Endometrial microvascular endothelial cells (primary cell): ENCODE measurements around the gene NTNG1. TPM values are rescaled to one million over a fixed set of nuclear protein-coding genes. Genes with fewer than 3 reads are reported as not detected.

Source experiments
- in situ Hi-C: cut with HindIII; loops from 2 replicates; pipeline ENCODE4 v1.10.0; 2017; ENCODE audit warnings: low sequenced_read_pairs, low pct_unique_long_range_greater_than_20kb; ENCODE audit errors: inconsistent ontology term
- total RNA-seq: library from RNA; depleted of rRNA; stranded (reverse); fragments of >200 nt; gene quantifications from one replicate; pipeline ENCODE4 v1.2.3, GENCODE V29; 2015; ENCODE audit errors: inconsistent ontology term

The NTNG1 gene
- total RNA-seq, 1 donor from 2014 or later = not detected

DNA sequence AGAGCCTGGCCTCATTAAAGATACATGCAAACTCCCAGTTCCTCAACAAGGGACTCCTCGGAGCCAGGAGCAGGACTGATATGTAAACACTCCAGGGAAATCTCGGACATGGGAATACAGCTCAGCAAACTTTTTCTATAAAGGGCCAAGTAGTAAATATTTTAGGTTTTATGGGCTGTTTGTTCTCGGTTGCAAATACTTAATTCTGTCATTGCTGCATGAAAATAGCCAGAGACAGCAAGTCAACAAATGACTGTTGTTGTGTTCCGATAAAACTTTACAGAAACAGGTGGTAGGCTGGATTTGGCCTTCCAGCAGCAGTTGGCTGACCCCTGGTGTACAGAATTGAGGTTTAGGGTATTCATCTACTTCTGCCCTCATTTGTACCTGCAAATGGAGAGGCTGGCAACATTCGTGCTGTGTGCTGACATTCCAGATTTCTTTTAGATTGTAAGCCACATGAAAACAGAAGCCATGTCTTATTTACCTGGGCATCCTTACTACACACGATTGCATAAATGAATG lies 360.3 kb downstream of the NTNG1 start:
- in situ Hi-C loops = no loop called here

DNA sequence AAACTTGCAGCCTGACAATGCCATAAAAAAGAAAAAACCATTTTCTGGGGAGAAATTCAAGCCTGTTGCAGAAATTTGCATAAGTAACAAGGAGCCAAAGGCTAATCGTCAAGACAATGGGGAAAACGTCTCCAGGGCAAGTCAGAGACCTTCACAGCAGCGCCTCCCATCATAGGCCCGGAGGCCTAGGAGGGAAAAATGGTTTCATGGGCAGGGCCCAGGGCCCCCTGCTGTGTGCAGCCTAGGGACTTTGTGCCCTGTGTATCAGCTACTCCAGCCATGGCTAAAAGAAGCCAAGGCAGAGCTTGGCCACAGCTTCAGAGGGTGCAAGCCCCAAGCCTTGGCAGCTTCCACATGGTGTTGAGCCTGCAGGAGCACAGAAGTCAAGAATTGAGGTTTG lies 369.5 kb downstream of the NTNG1 start:
- in situ Hi-C loops = no loop called here

DNA sequence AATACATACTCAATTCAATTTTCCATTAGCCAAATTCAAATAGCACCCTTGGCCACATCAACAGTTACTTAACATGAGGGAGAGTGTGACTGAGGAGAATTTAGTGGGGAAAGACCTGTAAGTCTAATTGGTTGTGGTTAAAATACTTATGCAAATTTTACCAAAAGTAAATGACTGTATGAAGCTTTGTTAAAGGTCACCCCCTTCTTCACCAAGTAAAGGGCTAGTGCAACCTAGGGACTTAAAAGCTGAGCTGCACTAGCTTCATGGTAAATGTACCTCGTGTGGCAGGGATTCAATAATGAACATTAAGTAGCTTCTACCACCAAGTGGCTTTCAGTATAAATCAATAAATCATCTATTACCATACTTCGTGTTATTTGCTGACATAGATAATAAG lies 372.0 kb downstream of the NTNG1 start:
- in situ Hi-C loops = no loop called here

DNA sequence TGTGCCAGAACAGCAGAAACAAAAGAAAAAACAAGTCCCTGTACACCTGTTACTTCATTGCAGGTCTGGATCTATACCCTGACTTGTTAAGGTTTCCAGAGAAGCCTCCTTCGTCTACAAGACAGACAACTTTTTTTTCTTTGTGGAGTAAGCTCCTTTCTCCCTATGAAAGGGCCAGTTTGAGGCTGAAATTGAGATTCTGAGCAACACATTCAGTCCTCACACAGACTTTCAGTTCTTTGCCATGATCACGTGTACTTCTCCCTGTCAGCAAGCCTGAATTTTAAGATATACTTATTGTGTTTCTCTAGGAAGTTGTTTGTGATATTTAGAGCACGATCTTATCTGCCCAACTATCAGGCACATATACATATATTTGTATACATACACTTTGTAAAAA lies 374.0 kb downstream of the NTNG1 start:
- in situ Hi-C loops = no loop called here

DNA sequence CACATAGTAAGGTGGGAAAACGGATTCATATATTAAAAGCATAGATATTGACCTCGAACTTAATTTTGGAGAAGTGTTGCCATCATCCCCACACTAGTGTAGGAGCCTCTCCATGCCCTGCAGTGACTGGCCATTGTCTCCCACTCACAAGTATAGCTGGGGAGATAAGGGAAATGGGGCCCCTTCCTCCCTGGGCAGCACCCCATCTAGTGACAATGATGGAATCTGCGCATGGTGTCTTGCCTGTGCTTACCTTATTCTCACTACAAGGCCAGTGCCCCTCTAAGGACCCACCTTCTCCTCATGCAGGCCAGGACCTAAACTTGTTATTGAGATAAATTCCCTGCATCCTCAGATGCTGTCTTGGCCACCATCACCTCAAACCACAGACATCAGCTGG lies 374.9 kb downstream of the NTNG1 start:
- in situ Hi-C loops = no loop called here

DNA sequence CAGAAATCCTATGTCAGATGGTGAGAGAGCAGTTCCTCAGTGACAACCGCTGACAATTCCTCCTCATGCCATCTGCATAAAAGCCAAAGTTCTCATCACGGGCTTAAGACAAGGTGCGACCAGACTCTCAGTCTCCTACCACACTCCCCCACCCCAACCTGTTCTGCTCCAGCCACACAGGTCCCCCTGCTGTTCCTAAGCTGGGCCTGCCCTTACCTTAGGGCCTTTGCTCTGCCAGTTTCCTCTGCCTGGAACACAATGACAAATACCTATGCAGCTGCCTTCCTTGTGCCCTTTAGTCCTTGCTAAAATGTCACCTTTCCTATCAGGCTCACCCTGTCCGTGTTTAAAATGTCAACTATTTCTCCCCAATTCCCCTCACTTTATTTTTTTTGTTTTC lies 382.2 kb downstream of the NTNG1 start:
- in situ Hi-C loops = no loop called here

DNA sequence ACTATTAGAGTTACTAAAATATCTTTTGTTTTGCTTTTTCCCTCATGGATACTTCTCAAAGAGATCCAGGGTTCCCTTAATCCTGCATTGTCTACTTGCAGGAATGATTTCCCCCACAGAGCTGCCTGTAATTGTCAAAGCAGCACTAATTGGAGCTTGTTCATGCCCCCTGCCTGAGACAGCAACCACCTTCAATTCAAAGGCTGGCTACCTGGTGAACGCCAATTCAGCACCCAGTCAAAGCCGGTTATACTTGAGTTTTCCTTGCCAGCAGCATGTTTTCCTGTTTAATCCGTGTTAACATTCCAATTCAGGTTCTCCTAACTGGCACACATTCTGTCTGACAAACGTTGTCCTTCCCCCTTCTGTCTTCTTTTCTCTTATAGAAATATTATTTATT lies 382.9 kb downstream of the NTNG1 start:
- in situ Hi-C loops = no loop called here

DNA sequence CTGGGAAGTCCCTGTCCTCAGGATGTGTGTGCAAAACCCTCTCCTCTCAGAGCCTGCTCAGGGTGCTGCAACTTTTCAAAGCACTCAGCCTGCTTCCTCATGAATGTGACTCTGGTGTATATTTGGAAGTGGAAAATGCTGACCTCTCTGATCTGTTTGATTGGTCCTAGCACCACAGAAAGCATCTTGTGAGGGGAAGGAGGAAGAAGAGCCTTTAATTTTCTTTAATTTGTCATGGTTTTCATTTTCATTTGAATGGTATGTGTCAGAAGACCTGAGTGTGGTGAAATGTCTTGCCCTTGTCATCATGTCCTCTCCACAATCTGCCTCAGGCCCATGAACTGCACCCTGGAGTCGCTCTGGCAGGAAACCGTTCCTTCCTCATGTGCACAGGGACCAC lies 383.5 kb downstream of the NTNG1 start:
- in situ Hi-C loops = no loop called here

DNA sequence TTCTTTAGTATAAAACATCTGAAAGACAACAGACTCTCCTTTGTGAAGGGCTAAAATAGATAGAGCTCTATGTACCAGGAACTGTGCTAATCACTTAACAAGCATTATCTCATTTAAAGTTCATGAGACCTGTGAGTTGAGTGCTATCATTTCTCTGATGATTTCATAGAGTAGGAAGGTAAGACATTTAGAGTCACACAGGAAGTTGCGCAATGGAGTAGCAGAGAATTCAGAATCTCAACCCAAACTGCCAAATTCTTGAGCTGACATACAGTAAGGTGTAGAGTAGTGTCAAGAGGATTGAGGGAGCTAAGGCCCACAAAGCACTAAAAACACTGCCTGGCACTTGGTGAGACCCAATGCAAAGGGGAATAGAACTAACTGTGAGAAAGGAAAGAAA lies 384.3 kb downstream of the NTNG1 start:
- in situ Hi-C loops = no loop called here

DNA sequence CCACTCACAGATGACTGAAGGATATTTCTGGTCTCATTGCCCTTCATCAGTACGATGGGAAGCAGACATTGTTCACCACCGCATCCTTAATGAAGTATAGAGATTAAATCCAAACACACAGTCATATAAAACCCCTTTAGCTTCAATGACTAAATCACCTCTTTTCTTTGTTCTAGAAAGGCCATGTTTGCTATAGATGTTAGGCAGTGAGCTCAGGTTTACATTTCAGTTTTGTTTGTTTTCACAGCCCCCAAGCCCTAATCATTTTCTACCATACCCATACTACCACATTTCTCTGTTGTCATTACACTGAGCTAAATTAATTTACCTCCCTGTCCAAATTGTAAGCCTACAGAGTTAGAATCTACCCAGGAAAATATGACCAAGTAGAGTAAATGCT lies 385.1 kb downstream of the NTNG1 start:
- in situ Hi-C loops = no loop called here

DNA sequence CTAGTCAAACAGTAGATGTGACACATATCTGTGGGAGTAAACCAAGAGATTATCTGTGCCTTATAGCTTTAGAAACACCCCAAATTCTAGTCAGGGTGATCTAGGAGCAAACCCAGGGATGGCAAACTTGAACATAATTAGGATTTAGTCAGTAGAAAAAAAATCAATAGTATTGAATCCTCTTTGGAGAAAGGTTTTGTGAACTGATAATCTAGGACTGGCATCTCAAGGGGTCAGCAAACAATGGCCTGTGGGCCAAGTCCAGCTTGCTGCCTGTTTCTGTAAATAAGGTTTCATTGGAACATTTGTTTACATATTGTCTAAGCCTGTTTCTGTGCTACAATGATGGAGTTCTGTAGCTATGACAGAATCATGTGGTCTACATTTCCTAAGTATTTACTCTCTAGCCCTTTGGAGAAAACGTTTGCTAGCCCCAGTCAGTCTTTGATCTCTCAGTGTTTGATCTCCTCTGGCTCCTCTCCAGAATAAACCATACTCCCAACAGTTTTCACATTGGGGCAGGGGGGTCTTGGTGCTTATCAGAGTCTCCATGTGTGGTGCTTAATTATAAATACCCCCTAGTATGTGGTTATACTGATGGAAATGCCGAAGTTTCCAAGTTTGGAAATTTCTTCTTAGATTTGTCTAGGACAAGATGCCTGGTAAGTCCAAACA lies 385.8 kb downstream of the NTNG1 start:
- in situ Hi-C loops = no loop called here

DNA sequence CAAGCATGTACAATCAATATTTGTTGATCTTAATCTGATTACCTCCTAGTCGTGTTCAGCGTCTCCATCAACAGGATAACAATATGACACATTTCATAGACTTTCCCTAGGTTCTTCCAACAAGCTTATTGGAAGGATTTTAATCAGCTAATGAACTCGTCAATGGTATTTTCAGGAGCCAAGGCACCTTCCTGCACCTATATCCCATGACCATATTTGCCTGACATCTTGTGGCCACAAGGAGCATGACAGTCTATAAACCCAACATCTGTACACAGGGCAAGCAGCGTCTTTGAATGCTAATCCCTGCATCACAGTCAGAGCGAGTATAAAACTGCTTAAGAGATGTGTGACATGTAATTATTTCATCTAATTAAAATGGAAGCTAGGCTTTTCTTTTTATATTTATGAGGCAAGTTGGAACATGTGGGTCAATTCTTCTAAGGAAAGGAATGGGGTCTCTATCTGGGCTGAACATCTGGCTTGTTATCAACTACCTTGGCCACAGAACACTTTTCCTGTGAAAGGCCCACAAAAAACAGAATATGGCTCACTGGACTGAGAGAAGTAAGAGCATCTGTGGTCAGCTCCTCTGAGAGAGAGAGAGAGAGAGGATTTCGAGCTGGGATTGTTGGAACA lies 388.8 kb downstream of the NTNG1 start:
- in situ Hi-C loops = no loop called here

DNA sequence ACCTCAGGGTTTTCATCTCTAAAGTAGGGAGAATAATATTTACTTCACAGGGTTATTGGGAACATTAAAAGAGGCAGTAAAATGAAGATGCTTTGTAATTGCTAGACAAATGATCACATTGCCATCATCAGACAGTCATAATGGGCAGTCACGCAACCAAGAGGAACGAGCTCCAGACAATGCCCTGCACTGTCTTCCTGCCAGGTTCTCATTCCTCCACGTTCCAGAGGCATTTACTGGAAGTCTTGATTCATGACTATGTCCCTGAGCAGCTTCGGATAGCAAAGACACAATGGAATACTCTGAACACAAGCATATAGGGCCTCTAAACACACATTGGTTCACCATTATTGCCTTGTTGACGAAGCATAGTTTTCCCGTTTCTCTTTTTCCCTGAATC lies 389.7 kb downstream of the NTNG1 start:
- in situ Hi-C loops = no loop called here

DNA sequence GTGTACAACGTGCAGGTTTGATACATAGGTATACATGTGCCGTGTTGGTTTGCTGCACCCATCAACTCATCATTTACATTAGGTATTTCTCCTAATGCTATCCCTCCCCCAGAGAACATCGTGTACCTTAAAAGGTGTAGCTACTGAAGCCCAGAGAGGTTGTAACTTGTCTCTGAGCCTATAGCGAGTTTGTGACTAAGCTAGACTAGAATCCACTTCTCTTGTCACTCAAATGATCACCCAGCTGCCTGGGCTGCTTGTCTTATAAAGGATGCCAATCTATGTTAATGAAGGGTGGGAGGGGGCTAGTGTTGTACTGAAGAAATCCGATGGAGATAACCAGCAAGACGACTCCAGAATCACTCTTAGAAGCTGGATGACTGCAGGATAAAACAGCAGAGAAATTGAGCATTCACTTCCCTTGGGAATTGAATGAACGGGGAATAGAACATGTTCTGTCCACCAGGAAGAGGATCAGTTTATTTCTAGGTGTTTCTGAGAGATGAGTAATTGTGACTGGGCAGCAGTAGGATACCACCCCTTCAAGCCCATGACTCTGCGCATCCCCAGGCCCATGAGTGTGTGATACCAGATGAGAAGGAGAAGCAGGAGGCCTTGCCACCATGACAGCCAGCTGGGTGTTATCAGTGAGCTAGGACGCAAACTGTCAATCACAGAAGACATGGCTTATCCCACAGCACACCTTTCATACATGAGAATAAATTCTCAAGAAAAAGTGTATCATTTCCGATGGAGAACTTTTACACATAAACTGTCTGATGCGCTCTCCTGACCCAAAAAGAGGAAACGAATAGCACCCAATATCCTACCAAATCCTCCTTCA lies 390.4 kb downstream of the NTNG1 start:
- in situ Hi-C loops = no loop called here

DNA sequence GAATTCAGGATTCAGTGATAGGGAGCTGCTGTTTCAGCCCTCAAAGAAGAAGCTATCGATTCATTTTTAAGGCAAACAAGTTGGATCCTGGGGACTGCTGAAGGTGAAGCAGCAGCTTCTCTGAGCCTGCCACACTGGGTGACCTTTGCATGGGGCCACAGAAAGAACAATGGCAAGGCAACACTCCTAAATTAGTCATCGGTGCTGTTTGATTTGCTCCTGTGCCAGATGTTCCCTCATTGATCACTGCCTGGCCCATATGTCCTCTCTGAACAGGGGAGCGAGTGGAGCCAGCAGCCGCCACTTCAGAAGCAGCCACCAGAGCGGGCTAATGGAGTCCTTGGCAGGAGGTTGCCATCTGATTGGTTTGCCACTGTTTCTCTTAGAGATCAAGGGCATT lies 391.5 kb downstream of the NTNG1 start:
- in situ Hi-C loops = no loop called here

Other genes with a start within 250 kb of the NTNG1 start
- gene PRMT6, start 84.4 kb upstream of the NTNG1 start, total RNA-seq = 36.1 TPM